ENCODE data around the gene IL12RB2.
"Not testable (repeated sequence)": the region's sequence is repeated elsewhere in the genome, so short reads cannot be mapped to it uniquely, and the experiment has no call there.

Gene IL12RB2

GRCh38 chr1:67437961-67438360, 130.3 kb downstream of the IL12RB2 start:
- no peak for TF ChIP-seq CTCF (IDR thresholded peaks at IDR 0.05; ENCODE audit: control insufficient read depth, insufficient read depth, low read depth, low read length, missing control alignments)
- no peak overlapping the region for H3K4me3 ChIP-seq (ENCODE audit: control insufficient read depth, low read depth, low read length)
- DNase-seq (ENCODE audit: low read depth): no peak

- TF ChIP-seq CTCF (IDR thresholded peaks at IDR 0.05; ENCODE audit: control insufficient read depth, insufficient read depth, low read depth, low read length, missing control alignments): no peak
- no peak overlapping the region for H3K4me3 ChIP-seq (ENCODE audit: control insufficient read depth, low read depth, low read length)
- DNase-seq (ENCODE audit: low read depth): no peak
Observed at GRCh38 chr1:67439277-67440029, 131.8 kb downstream of the IL12RB2 start.

- TF ChIP-seq CTCF (IDR thresholded peaks at IDR 0.05; ENCODE audit: control insufficient read depth, insufficient read depth, low read depth, low read length, missing control alignments): no peak
- no peak overlapping the region for H3K4me3 ChIP-seq (ENCODE audit: control insufficient read depth, low read depth, low read length)
- DNase-seq (ENCODE audit: low read depth): no peak
Observed at GRCh38 chr1:67440339-67440738, 132.7 kb downstream of the IL12RB2 start.

GRCh38 chr1:67441183-67441582, 133.5 kb downstream of the IL12RB2 start:
- no peak for DNase-seq (ENCODE audit: low read depth)

GRCh38 chr1:67441739-67442281, 134.1 kb downstream of the IL12RB2 start:
- TF ChIP-seq CTCF (IDR thresholded peaks at IDR 0.05; ENCODE audit: control insufficient read depth, insufficient read depth, low read depth, low read length, missing control alignments): no peak
- no peak overlapping the region for H3K4me3 ChIP-seq (ENCODE audit: control insufficient read depth, low read depth, low read length)
- no peak for DNase-seq (ENCODE audit: low read depth)

More at GRCh38 chr1:67441183-67441582, 133.5 kb downstream of the IL12RB2 start:
- TF ChIP-seq CTCF (IDR thresholded peaks at IDR 0.05; ENCODE audit: control insufficient read depth, insufficient read depth, low read depth, low read length, missing control alignments): no peak
- no peak overlapping the region for H3K4me3 ChIP-seq (ENCODE audit: control insufficient read depth, low read depth, low read length)

- DNase-seq (ENCODE audit: low read depth); H3K4me3 ChIP-seq (ENCODE audit: control insufficient read depth, low read depth, low read length): not testable (repeated sequence)
Observed at GRCh38 chr1:67446014-67446413, 138.3 kb downstream of the IL12RB2 start.
